Hematopoietic multipotent progenitor cell treated with erythropoietin and hydrocortisone succinate and interleukin-3 and kit ligand, for 4 days (in vitro differentiated cells): Measurements from ENCODE around the gene PCDHGB5.
"Not testable (repeated sequence)": the region's sequence is repeated elsewhere in the genome, so short reads cannot be mapped to it uniquely, and the experiment has no call there.

ENCODE experiments used
- DNase-seq: peaks from one replicate; pipeline ENCODE4 v3.0.0-alpha.2; 2015

PCDHGB5 gene

GRCh38 chr5:141397756-141398551, at the start of gene PCDHGB5:
Gene PCDHGB5 (plus strand): TSS chr5:141397947. CDS start chr5:141398128, 181 bp downstream.
- peak; percentile 70 for DNase-seq

- peak; percentile 46 for DNase-seq
Measured at GRCh38 chr5:141349917-141350619, 47.7 kb upstream of the PCDHGB5 start, which contains the start of gene PCDHGB1. Gene PCDHGB1 (plus strand): TSS chr5:141350099. CDS start chr5:141350261, 162 bp downstream.

- no peak for DNase-seq
Measured at GRCh38 chr5:141351591-141351990, 46.2 kb upstream of the PCDHGB5 start.

GRCh38 chr5:141354900-141355469, 42.8 kb upstream of the PCDHGB5 start, which contains the start of gene PCDHGA4:
Gene PCDHGA4 (plus strand): TSS chr5:141355021. CDS start chr5:141355108, 87 bp downstream.
- DNase-seq = no peak

GRCh38 chr5:141355641-141356040, 42.1 kb upstream of the PCDHGB5 start:
- DNase-seq = no peak

- no peak for DNase-seq
Measured at GRCh38 chr5:141356133-141356532, 41.6 kb upstream of the PCDHGB5 start.

- DNase-seq = no peak
Measured at GRCh38 chr5:141356950-141357349, 40.8 kb upstream of the PCDHGB5 start.

- peak; percentile 51 for DNase-seq
Measured at GRCh38 chr5:141359790-141360426, 37.8 kb upstream of the PCDHGB5 start, which contains the start of gene PCDHGB2. Gene PCDHGB2 (plus strand): TSS chr5:141359994. CDS start chr5:141360136, 142 bp downstream.

GRCh38 chr5:141360685-141361084, 37.1 kb upstream of the PCDHGB5 start:
- no peak for DNase-seq

- no peak for DNase-seq
Measured at GRCh38 chr5:141362719-141363118, 35.0 kb upstream of the PCDHGB5 start.

GRCh38 chr5:141363952-141364660, 33.6 kb upstream of the PCDHGB5 start, which contains the start of gene PCDHGA5:
Gene PCDHGA5 (plus strand): TSS chr5:141364162. CDS start chr5:141364331, 169 bp downstream.
- no peak for DNase-seq

GRCh38 chr5:141366016-141366896, 31.5 kb upstream of the PCDHGB5 start:
- no peak for DNase-seq

- peak; percentile 67 for DNase-seq
Measured at GRCh38 chr5:141369994-141370848, 27.5 kb upstream of the PCDHGB5 start, which contains the start of gene PCDHGB3. Gene PCDHGB3 (plus strand): TSS chr5:141370242. CDS start chr5:141370395, 153 bp downstream.

- DNase-seq = no peak
Measured at GRCh38 chr5:141371572-141372475, 25.9 kb upstream of the PCDHGB5 start.

- DNase-seq = no peak
Measured at GRCh38 chr5:141373673-141374317, 24.0 kb upstream of the PCDHGB5 start, which contains the start of gene PCDHGA6. Gene PCDHGA6 (plus strand): TSS chr5:141373891. CDS start chr5:141374084, 193 bp downstream.

GRCh38 chr5:141374627-141375026, 23.1 kb upstream of the PCDHGB5 start:
- DNase-seq = no peak

- not testable (repeated sequence) for DNase-seq
Measured at GRCh38 chr5:141375444-141376155, 22.1 kb upstream of the PCDHGB5 start.
